Measurements from ENCODE around the gene PSENEN.

Gene PSENEN

GRCh38 chr19:35773020-35773806 is 27.8 kb downstream of the PSENEN start:
- no peak for DNase-seq (ENCODE audit: low read depth)

- DNase-seq (ENCODE audit: low read depth), result no peak
These were observed 29.0 kb downstream of the PSENEN start for GRCh38 chr19:35774274-35775045.

- no peak for DNase-seq (ENCODE audit: low read depth)
These were observed 29.5 kb downstream of the PSENEN start for GRCh38 chr19:35775046-35775297.

- peak; percentile 98 for DNase-seq (ENCODE audit: low read depth)
These were observed 30.0 kb downstream of the PSENEN start, which contains the start of gene ARHGAP33 for GRCh38 chr19:35775298-35776101. Gene ARHGAP33, plus strand, starts transcription at chr19:35775564. Its CDS starts 95 bp downstream, at chr19:35775659.

GRCh38 chr19:35776102-35776788 is 30.8 kb downstream of the PSENEN start:
- no peak for DNase-seq (ENCODE audit: low read depth)

GRCh38 chr19:35777086-35777841 is 31.8 kb downstream of the PSENEN start:
- no peak for DNase-seq (ENCODE audit: low read depth)

GRCh38 chr19:35777961-35778360 is 32.5 kb downstream of the PSENEN start:
- DNase-seq (ENCODE audit: low read depth), result no peak

GRCh38 chr19:35779033-35779432 is 33.6 kb downstream of the PSENEN start:
- DNase-seq (ENCODE audit: low read depth), result no peak

- DNase-seq (ENCODE audit: low read depth), result no peak
These were observed 34.6 kb downstream of the PSENEN start for GRCh38 chr19:35780058-35780457.

- DNase-seq (ENCODE audit: low read depth), result no peak
These were observed 35.3 kb downstream of the PSENEN start for GRCh38 chr19:35780717-35781116.

- no peak for DNase-seq (ENCODE audit: low read depth)
These were observed 36.2 kb downstream of the PSENEN start for GRCh38 chr19:35781650-35782049.

- no peak for DNase-seq (ENCODE audit: low read depth)
These were observed 37.1 kb downstream of the PSENEN start for GRCh38 chr19:35782589-35782988.

GRCh38 chr19:35783469-35784434 is 38.3 kb downstream of the PSENEN start:
- DNase-seq (ENCODE audit: low read depth), result no peak

GRCh38 chr19:35784503-35785338 is 39.3 kb downstream of the PSENEN start:
- no peak for DNase-seq (ENCODE audit: low read depth)

- DNase-seq (ENCODE audit: low read depth), result no peak
These were observed 39.8 kb downstream of the PSENEN start for GRCh38 chr19:35785339-35785627.

GRCh38 chr19:35786299-35787160 is 41.1 kb downstream of the PSENEN start:
- DNase-seq (ENCODE audit: low read depth), result no peak

- no peak for DNase-seq (ENCODE audit: low read depth)
These were observed 41.9 kb downstream of the PSENEN start for GRCh38 chr19:35787227-35787799.

All from T follicular helper cell (primary cell).